Neuronal stem cell (in vitro differentiated cells): Measurements from ENCODE around the gene CEP97.
A peak's percentile ranks its signal among the peaks of the same experiment; 100 is the strongest.

Experiments
- DNase-seq: peaks from one replicate; pipeline ENCODE4 v3.0.0-alpha.2; 2013; ENCODE audit warnings: low spot score
- H2AFZ ChIP-seq: one replicate; pipeline ENCODE4 v1.6.1; 2013; ENCODE audit warnings: mild to moderate bottlenecking, low read length, inconsistent platforms
- H2AK5ac ChIP-seq: 2 replicates; pipeline ENCODE4 v1.6.1; 2013; ENCODE audit warnings: low read depth, mild to moderate bottlenecking, inconsistent platforms, low read length, moderate library complexity, mixed read lengths
- H2BK120ac ChIP-seq: 2 replicates; pipeline ENCODE4 v1.6.1; 2013; ENCODE audit warnings: low read depth, mild to moderate bottlenecking, inconsistent platforms, low read length, moderate library complexity, mixed read lengths
- H2BK12ac ChIP-seq: one replicate; pipeline ENCODE4 v1.6.1; 2013; ENCODE audit warnings: low read length, inconsistent platforms
- H2BK15ac ChIP-seq: 2 replicates; pipeline ENCODE4 v1.6.1; 2013; ENCODE audit warnings: mild to moderate bottlenecking, low read length, inconsistent platforms, mixed read lengths
- H2BK5ac ChIP-seq: one replicate; pipeline ENCODE4 v1.6.1; 2013; ENCODE audit warnings: inconsistent platforms, mild to moderate bottlenecking, low read length, moderate library complexity
- H3K14ac ChIP-seq: one replicate; pipeline ENCODE4 v1.6.1; 2013; ENCODE audit warnings: low read length, inconsistent platforms
- H3K18ac ChIP-seq: 2 replicates; pipeline ENCODE4 v1.6.1; 2013; ENCODE audit warnings: low read length, inconsistent platforms
- H3K23ac ChIP-seq: 2 replicates; pipeline ENCODE4 v1.6.1; 2013; ENCODE audit warnings: low read depth, mild to moderate bottlenecking, mixed read lengths, low read length, inconsistent platforms; ENCODE audit not compliant: poor library complexity
- H3K27ac ChIP-seq: replicated peaks from 3 replicates; pipeline ENCODE4 v1.5.1; 2013; ENCODE audit warnings: low read length, inconsistent platforms
- H3K27me3 ChIP-seq, 3 experiments: 2 replicates each; pipeline ENCODE4 v1.6.1; 2013; ENCODE audit warnings: low read length in 3 of 3, mild to moderate bottlenecking in 2 of 3, inconsistent platforms in 1 of 3, low read depth in 1 of 3, mixed read lengths in 1 of 3, moderate library complexity in 1 of 3; ENCODE audit not compliant: control insufficient read depth in 3 of 3, insufficient read depth in 3 of 3
- H3K36me3 ChIP-seq, 2 donors: replicated peaks in 1 of 2; 2 replicates each; pipeline ENCODE4 v1.6.1; 2013; ENCODE audit warnings: low read length in 2 of 2; ENCODE audit not compliant: control insufficient read depth in 2 of 2, insufficient read depth in 2 of 2
- H3K4ac ChIP-seq: 2 replicates; pipeline ENCODE4 v1.6.1; 2013; ENCODE audit warnings: inconsistent platforms, mild to moderate bottlenecking, low read length, moderate library complexity
- H3K4me1 ChIP-seq, 2 donors: 1 replicate in 1 of 2; 2 replicates in 1 of 2; pipeline ENCODE4 v1.6.1; 2013; ENCODE audit warnings: low read length in 2 of 2, low read depth in 1 of 2; ENCODE audit not compliant: control insufficient read depth in 2 of 2, insufficient read depth in 1 of 2
- H3K4me2 ChIP-seq: one replicate; pipeline ENCODE4 v1.6.1; 2013; ENCODE audit warnings: mild to moderate bottlenecking, low read length, inconsistent platforms; ENCODE audit not compliant: insufficient read depth, poor library complexity, severe bottlenecking
- H3K4me3 ChIP-seq, 2 donors: 2 replicates each; pipeline ENCODE4 v1.5.1; 2013; ENCODE audit warnings: low read length in 2 of 2, mild to moderate bottlenecking in 2 of 2, inconsistent platforms in 1 of 2, moderate library complexity in 1 of 2
- H3K79me1 ChIP-seq: one replicate; pipeline ENCODE4 v1.6.1; 2013; ENCODE audit warnings: low read depth, mild to moderate bottlenecking, inconsistent platforms, low read length, moderate library complexity
- H3K9ac ChIP-seq: one replicate; pipeline ENCODE4 v1.6.1; 2013; ENCODE audit warnings: mild to moderate bottlenecking, low read depth, low read length, inconsistent platforms; ENCODE audit not compliant: poor library complexity
- H3K9me3 ChIP-seq, 2 donors: replicated peaks in 1 of 2; 2 replicates each; pipeline versions ENCODE3 to v1.6.1; 2013; ENCODE audit warnings: low read length in 2 of 2, mild to moderate bottlenecking in 2 of 2, inconsistent platforms in 1 of 2, low read depth in 1 of 2, mixed read lengths in 1 of 2, moderate library complexity in 1 of 2; ENCODE audit not compliant: control insufficient read depth in 2 of 2, insufficient read depth in 1 of 2
- H4K8ac ChIP-seq: one replicate; pipeline ENCODE4 v1.6.1; 2013; ENCODE audit warnings: low read depth, mild to moderate bottlenecking, inconsistent platforms, low read length, moderate library complexity
- H4K91ac ChIP-seq: one replicate; pipeline ENCODE4 v1.6.1; 2013; ENCODE audit warnings: low read length, low read depth, mild to moderate bottlenecking, inconsistent platforms; ENCODE audit not compliant: poor library complexity
- WGBS, 2 donors: extraction: QIAGEN DNeasy Blood & Tissue Kit; methylation state at CpG; one replicate each; pipeline ENCODE4 v1.1.7; 2013; ENCODE audit warnings: missing lambda C conversion rate in 2 of 2, mixed read lengths in 1 of 2; ENCODE audit not compliant: insufficient read length in 2 of 2, insufficient replicate concordance in 1 of 2; ENCODE audit errors: extremely low coverage in 2 of 2; 5-methylcytosine and 5-hydroxymethylcytosine counted together

Gene CEP97

DNA sequence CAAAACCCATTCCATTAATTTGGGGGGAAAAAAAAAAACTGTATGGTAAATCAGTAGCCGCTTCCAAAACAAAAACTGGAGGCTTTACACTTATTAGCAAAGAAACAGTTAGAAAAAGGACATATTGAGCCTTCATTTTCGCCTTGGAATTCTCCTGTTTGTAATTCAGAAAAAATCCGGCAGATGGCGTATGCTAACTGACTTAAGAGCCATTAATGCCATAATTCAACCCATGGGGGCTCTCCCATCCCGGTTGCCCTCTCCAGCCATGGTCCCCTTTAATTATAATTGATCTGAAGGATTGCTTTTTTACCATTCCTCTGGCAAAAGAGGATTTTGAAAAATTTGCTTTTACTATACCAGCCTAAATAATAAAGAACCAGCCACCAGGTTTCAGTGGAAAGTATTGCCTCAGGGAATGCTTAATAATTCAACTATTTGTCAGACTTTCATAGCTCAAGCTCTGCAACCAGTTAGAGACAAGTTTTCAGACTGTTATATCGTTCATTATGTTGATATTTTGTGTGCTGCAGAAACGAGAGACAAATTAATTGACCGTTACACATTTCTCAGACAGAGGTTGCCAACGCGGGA, 28.5 kb upstream of the CEP97 start:
- peak; percentile 65 for DNase-seq
- H3K4ac ChIP-seq, result no peak overlapping the region

DNA sequence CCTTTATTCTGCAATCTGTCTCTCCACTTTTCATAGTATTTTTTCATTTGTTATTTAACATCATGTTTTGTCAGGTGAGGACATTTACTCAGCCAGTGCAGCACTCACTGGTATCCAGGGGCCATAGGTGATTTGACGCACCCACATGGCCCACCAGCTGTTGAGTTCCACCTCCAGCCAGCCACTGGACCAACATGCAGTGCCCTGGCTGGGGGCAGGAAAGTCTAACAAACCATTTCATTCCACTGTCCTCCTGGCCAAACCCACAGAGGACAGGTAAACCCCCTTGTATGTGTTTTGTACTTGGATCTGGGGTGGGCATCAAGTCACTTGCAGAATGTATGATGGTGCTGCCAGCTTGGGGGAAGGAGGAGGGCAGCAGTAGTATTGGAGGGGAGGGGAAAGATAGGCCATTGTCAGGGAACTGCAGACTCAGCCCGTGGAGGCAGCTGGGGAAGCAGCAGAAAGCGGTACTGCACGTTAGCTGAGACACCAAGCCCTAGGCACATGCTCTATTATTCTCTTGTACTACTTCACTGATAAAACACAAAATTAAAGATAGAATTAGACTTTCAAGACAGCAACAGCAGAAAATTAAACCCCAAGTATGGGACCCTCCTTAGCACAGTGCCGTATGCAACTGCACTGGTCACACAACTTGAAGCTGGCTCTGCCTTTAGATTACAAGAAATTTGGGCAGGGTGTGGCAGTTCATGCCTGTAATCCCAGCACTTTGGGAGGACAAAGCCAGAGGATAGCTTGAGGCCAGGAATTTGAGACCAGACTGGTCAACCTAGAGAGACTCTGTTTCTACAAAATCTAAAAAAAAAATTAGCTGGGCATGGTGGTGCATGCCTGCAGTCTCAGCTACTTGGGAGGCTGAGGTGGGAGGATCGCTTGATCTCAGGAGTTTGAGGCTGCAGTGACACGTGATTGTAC, 22.4 kb upstream of the CEP97 start:
- peaks cover 0 to 1% of the 10 kb centered on the region in 2 donors for H3K4me1 ChIP-seq
- no peaks in the 10 kb centered on the region for H3K36me3 ChIP-seq
- WGBS, 2 donors, result no CpG with 5 or more reads among the region's 7 CpGs
- no peak for DNase-seq
- no peak overlapping the region for H3K18ac ChIP-seq
- H3K9ac ChIP-seq, result no peak overlapping the region
- no peak overlapping the region for H2BK15ac ChIP-seq
- H2AK5ac ChIP-seq, result peak overlapping the region; percentile 46
- H2BK12ac ChIP-seq, result no peak overlapping the region
- no peak overlapping the region for H2BK120ac ChIP-seq
- no peak overlapping the region for H3K4me2 ChIP-seq
- H2AFZ ChIP-seq, result no peak overlapping the region
- no peak overlapping the region for H4K91ac ChIP-seq
- H3K4ac ChIP-seq, result no peak overlapping the region
- H3K27me3 ChIP-seq, result no peaks in the 10 kb centered on the region
- H3K4me3 ChIP-seq, result no peak overlapping the region
- H3K23ac ChIP-seq, result peak overlapping the region; percentile 44
- no peak overlapping the region for H2BK5ac ChIP-seq
- no peaks in the 10 kb centered on the region for H3K9me3 ChIP-seq
- H3K14ac ChIP-seq, result no peak overlapping the region
- no peak overlapping the region for H3K27ac ChIP-seq
- no peaks in the 10 kb centered on the region for H3K79me1 ChIP-seq
- H4K8ac ChIP-seq, result no peak overlapping the region

More for the DNA sequence above, 28.5 kb upstream of the CEP97 start:
- no peak overlapping the region for H2BK12ac ChIP-seq
- no peaks in the 10 kb centered on the region for H3K79me1 ChIP-seq
- H3K36me3 ChIP-seq, result no peaks in the 10 kb centered on the region
- H4K8ac ChIP-seq, result no peak overlapping the region
- H2AFZ ChIP-seq, result no peak overlapping the region
- no peaks in the 10 kb centered on the region for H3K9me3 ChIP-seq
- H2BK5ac ChIP-seq, result no peak overlapping the region
- H3K14ac ChIP-seq, result no peak overlapping the region
- no peak overlapping the region for H3K18ac ChIP-seq
- no peak overlapping the region for H3K27ac ChIP-seq
- no peaks in the 10 kb centered on the region for H3K27me3 ChIP-seq
- no peak overlapping the region for H3K9ac ChIP-seq
- no peak overlapping the region for H4K91ac ChIP-seq
- H2BK120ac ChIP-seq, result no peak overlapping the region
- H3K23ac ChIP-seq, result no peak overlapping the region
- H2AK5ac ChIP-seq, result no peak overlapping the region
- H2BK15ac ChIP-seq, result no peak overlapping the region
- H3K4me2 ChIP-seq, result no peak overlapping the region
- H3K4me3 ChIP-seq, result no peak overlapping the region
- no peaks in the 10 kb centered on the region for H3K4me1 ChIP-seq
- WGBS, 2 donors, result no CpG with 5 or more reads among the region's 10 CpGs

DNA sequence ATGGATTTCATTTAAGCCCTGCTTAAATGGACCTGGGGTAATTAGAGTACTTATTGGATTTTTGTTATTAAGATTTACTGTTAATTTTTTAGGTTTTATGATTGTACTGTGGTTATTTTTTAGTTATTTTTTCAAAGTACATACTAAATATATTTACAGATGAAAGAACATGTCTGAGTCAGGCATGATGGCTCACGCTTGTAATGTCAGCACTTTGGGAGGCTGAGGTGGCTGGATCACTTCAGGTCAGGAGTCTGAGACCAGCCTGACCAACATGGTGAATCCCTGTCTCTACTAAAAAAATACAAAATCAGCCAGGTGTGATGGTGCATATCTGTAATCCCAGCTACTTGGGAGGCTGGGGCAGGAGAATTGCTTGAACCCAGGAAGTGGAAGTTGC, 21.7 kb upstream of the CEP97 start:
- Histone ChIP-seq H3K18ac (no peak overlapping the region), H2AFZ (no peak overlapping the region), H3K4me3 (no peak overlapping the region), H2BK15ac (no peak overlapping the region), H3K9ac (no peak overlapping the region), H2AK5ac (no peak overlapping the region), H2BK120ac (no peak overlapping the region), H3K14ac (no peak overlapping the region), H3K9me3 (no peaks in the 10 kb centered on the region), H3K23ac (no peak overlapping the region), H4K8ac (no peak overlapping the region), H3K27me3 (no peaks in the 10 kb centered on the region), H3K79me1 (no peaks in the 10 kb centered on the region), H3K4ac (no peak overlapping the region), H3K4me2 (no peak overlapping the region), H2BK12ac (no peak overlapping the region), H3K27ac (no peak overlapping the region), H3K36me3 (no peaks in the 10 kb centered on the region), H4K91ac (no peak overlapping the region), H2BK5ac (no peak overlapping the region), H3K4me1 (peaks cover 0 to 1% of the 10 kb centered on the region in 2 donors)
- WGBS, 2 donors, result no CpG with 5 or more reads among the region's 1 CpG
- no peak for DNase-seq

DNA sequence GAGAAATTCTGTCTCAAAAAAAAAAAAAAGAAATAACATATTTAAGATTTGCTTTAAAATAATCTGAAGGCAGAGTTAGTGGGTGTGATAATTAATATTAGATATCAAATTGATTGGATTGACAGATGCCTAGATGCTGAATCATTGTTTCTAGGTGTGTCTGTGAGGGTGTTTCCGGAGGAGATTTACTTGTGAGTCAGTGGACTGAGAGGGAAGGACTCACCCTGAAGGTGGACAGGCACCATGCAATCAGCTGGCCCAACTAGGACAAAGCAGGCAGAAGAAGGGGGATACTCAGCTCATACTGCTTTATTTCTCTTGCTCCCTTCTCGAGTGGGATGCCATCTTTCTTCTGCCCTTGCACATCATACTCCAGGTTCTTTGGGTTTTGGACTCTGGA, 21.2 kb upstream of the CEP97 start:
- Histone ChIP-seq H3K4me2 (no peak overlapping the region), H3K4ac (no peak overlapping the region), H2BK5ac (no peak overlapping the region), H2BK15ac (no peak overlapping the region), H3K79me1 (no peaks in the 10 kb centered on the region), H2BK12ac (no peak overlapping the region), H3K9me3 (no peaks in the 10 kb centered on the region), H3K14ac (no peak overlapping the region), H3K36me3 (no peaks in the 10 kb centered on the region), H3K4me3 (no peak overlapping the region), H4K8ac (no peak overlapping the region), H3K27ac (no peak overlapping the region), H3K18ac (no peak overlapping the region), H2BK120ac (no peak overlapping the region), H3K23ac (no peak overlapping the region), H3K9ac (no peak overlapping the region), H3K27me3 (no peaks in the 10 kb centered on the region), H4K91ac (no peak overlapping the region), H2AK5ac (no peak overlapping the region), H3K4me1 (peaks cover 0 to 1% of the 10 kb centered on the region in 2 donors), H2AFZ (no peak overlapping the region)
- WGBS, 2 donors, result no CpG with 5 or more reads among the region's 2 CpGs
- DNase-seq, result no peak
